Stimulated activated CD8-positive, alpha-beta memory T cell treated with anti-CD3 and anti-CD28 coated beads, Interleukin-2, amount 100 ng/mL, for 48 hours (primary cell): Measurements from ENCODE around the gene IL1RAP.
"Not testable (repeated sequence)": the region's sequence is repeated elsewhere in the genome, so short reads cannot be mapped to it uniquely, and the experiment has no call there.

Experiments used
- DNase-seq, 2 donors: peaks; one replicate each; pipeline ENCODE4 v3.0.0-alpha.2; 2020; ENCODE audit warnings: low read depth in 2 of 2

The IL1RAP gene

GRCh38 chr3:190506271-190506670 lies 7.6 kb upstream of the IL1RAP start:
- no peak for DNase-seq

DNA sequence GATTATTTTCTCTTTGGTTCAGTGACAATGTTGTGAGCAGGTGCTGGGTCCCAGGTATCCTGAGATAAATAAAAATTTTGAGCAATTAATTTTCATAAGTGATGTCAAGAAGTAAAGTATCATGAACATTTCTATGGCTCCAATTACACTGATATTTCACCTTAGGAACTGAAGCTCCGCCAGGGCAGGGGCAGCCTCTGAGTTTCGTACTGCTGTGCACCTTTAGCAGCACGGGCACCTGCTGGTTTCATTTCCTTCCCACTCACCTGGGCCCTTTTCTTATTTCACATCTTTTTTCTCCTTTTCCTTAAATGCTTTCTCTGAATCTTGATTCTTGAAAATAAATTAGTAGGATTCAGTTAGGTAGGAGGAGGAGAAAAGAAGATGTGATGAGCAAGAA lies 1.2 kb upstream of the IL1RAP start:
- no peak for DNase-seq

DNA sequence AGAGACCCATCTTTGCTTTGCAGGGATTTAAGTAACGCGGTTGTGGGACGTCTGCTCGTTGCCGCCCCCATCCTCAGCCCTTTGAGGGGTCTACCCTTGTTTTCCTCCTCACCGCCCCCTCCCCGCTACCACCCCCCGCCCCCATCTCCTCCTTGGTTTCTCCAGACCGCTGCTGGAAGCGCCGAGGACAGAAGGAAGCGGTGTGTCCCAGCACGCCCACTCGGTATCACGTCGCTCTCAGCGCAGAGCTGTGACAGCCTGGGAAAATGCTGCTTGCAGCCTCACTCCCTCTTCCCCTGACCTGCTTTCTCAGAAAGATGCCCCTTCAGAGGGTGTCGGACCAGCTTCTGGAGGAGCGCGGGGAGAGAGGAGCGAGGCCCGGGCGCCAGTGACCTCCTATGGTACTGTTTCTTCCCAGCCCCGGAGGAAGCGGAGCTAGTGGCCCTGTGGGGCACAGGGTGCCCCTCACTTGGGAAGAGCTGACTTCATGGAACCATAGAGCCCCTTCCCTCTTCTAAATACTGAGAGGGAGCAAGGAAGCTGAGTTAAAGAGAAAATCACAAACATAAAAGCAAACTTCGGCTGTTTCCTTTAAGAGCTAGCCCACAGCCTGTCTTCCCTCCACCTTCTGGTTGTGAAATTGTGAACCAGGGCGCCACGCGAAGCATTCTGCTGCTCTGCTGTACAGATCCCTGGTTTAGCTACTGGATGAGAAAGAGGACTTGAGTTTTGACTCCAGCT lies 698 bp downstream of the IL1RAP start:
- DNase-seq, result peak in 1 of 2 donors; percentile 27

- no peak for DNase-seq
Observed at GRCh38 chr3:190516416-190516815, 2.5 kb downstream of the IL1RAP start.

- no peak for DNase-seq
Observed at GRCh38 chr3:190517687-190518086, 3.8 kb downstream of the IL1RAP start.

- not testable (repeated sequence) for DNase-seq
Observed at GRCh38 chr3:190518531-190518930, 4.6 kb downstream of the IL1RAP start.

DNA sequence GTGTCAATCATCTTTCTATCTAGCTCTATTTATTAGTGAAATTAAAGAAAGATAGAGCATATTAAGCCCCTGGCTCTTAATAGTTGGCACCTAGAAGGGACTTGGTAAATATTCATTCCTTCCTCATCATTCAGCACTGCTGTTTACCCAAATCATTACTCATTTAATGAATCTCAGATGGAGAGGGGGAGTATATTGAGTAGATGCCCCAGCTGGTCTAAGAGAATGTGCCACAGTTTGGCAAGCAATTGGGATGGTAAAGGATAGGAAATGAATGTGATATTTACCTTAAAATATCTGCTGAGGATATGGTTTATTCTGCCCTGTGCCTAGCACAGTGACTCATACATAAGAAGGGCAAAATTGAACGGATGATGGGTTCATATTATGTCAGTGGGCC lies 6.0 kb downstream of the IL1RAP start:
- no peak for DNase-seq

- no peak for DNase-seq
Observed at GRCh38 chr3:190521998-190522397, 8.1 kb downstream of the IL1RAP start.

- no peak for DNase-seq
Observed at GRCh38 chr3:190522621-190523222, 8.8 kb downstream of the IL1RAP start.

- DNase-seq, result no peak
Observed at GRCh38 chr3:190524942-190525341, 11.1 kb downstream of the IL1RAP start.

DNA sequence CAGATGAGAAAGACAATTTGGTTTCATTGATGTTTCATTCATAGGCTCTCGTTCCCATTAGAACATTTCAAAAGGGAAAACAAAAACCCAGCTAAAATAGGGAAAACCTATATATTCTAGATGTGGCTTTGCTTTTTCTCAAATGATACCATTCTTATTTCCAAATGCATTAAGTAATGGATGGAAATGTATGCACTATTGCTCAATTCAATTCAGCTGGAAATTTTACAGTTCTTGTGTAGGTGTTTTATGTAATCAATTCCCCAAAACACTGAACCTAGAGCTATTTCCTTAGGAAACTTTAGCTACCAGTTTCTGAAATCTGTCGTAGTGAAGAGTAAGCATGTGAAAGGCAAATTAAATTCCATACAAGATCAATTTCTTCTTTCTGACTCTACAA lies 11.7 kb downstream of the IL1RAP start:
- DNase-seq, result no peak

- DNase-seq, result no peak
Observed at GRCh38 chr3:190526787-190527762, 13.2 kb downstream of the IL1RAP start.

DNA sequence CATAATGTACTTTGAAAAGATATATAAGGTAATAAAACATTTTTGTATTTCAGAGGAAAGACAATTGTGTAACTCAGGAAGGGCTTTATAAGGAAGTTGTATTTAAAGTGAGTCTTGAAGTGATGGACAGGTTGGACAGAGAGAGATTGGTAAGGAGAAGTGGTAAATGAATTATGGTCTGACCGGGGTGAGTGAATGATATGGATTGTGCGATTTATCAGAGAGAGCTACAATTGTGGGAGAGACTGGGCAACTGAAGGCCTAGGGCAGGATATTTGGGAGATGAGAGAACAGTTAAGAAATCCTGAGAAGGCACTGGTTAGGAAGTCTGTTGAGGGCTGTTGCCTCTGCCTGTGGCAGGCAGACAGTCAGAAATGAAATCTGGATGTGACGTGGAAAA lies 14.8 kb downstream of the IL1RAP start:
- DNase-seq, result no peak

DNA sequence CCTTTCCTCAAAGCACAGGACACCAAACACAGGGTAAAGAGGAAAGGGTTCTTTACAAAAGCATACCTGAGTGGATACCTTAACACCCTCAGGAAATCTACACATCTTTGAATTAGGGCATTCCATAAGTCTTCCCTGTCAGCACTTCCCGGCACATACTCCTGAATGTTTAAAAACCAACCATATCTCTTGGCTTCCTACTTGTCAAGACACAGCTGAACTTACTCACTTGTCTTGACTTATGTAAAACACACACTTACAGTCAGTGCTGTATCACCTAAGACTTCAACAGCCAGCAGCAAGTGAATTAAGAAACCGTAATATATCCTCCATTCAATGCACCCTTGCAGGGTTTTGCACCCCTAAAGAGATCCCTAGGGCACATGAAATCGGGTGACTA lies 17.5 kb downstream of the IL1RAP start:
- no peak for DNase-seq

- DNase-seq, result no peak
Observed at GRCh38 chr3:190532731-190533203, 18.9 kb downstream of the IL1RAP start.

- no peak for DNase-seq
Observed at GRCh38 chr3:190533511-190534281, 19.8 kb downstream of the IL1RAP start.

DNA sequence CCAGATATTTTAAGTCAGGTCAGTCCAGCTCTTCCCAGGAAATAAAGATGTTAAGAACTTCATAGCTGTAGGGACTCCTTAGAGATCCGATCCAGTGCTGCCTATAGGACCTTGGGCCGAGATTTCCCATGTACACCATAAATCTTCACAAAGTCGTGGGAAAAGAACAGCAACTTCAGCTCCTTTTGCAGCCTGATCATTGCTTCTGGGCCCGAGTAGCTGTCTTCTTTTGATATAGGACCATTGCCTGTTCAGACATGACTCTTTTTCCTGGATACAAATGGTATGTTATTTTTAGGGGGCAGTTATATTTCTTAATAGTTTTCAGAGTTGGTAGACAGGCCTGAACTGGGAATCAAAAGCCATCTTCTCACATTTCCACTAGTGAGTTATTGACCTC lies 20.5 kb downstream of the IL1RAP start:
- no peak for DNase-seq

DNA sequence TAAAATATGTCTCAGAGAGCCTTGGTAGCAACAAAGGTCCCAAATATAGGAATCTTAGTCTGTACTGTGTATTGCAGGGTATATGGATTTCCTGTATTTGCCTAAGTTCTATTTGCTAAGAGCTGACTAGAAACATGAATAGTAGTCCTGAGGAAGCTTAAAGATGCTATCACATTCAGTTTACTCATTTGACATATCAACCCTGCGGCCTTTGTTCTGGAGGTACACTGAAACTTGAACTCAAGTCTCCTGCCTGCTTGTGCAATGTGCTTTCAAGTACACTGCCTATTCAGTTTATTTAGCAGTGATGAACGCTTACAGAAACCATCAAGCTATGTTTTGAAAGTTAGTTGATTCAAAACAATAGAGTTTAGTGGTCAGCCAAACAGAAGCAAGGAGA lies 21.1 kb downstream of the IL1RAP start:
- no peak for DNase-seq

DNA sequence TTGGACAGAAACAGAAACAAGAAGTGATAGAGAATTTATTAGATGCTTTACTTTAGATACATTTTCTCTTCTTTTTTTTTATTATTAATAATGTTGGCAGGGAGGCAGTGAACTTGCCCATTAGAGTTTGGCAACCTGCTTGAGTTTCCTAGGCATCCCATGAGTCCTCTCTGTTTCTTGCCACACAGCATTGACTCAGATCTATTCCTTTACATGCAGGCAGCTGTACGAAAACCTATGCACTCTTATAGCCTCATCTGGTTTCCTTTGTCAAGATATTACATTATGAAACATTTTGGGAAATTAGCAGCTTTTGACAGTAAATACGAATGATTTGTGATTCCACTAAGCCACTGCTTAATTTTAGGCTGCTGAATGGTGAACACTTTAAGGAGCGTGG lies 23.3 kb downstream of the IL1RAP start:
- no peak for DNase-seq

- DNase-seq, result no peak
Observed at GRCh38 chr3:190538288-190538687, 24.4 kb downstream of the IL1RAP start.

GRCh38 chr3:190539526-190539925 lies 25.6 kb downstream of the IL1RAP start:
- DNase-seq, result no peak

DNA sequence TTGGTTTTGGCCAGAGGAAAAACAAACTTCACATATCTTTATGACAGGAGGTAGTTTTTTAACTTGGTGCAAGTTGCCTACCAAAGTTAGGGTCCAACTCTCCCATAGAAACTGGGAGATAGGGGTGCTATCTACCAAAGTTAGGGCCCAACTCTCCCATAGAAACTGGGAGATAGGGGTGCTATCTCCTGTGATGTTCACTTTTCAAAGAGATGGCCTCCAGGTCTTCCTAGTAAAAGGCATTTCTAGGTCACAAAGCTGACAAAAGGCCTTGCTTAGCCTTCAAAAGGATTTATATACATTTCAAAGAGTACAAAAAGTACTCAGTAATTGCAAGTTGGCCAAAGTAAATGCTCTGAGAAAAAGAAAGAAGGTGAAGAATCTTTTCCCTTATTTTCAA lies 27.1 kb downstream of the IL1RAP start:
- no peak for DNase-seq
